Thymus (tissue), 11 donors: Measurements from ENCODE around the gene TTLL11. TPM values are rescaled to one million over a fixed set of nuclear protein-coding genes. Genes with fewer than 3 reads are reported as not detected.

Experiments used
- DNase-seq, 9 donors: peaks; one replicate each; pipeline ENCODE4 v3.0.0-alpha.2; 2013; ENCODE audit warnings: low spot score in 9 of 9, low read depth in 6 of 9, missing footprints in 1 of 9
- H3K27ac ChIP-seq, 2 donors: one replicate each; pipeline ENCODE4 v1.5.1; 2013; ENCODE audit warnings: control low read depth in 1 of 2, low read depth in 1 of 2, low read length in 1 of 2, mild to moderate bottlenecking in 1 of 2, moderate library complexity in 1 of 2
- H3K27me3 ChIP-seq, 2 donors: one replicate each; pipeline ENCODE4 v1.5.1; 2013; ENCODE audit warnings: low read length in 1 of 2; ENCODE audit not compliant: control insufficient read depth in 2 of 2, insufficient read depth in 1 of 2
- H3K36me3 ChIP-seq, 2 donors: one replicate each; pipeline ENCODE4 v1.5.1; 2013; ENCODE audit warnings: low read length in 1 of 2, mild to moderate bottlenecking in 1 of 2, moderate library complexity in 1 of 2; ENCODE audit not compliant: control insufficient read depth in 2 of 2, insufficient read depth in 2 of 2
- H3K4me1 ChIP-seq, 2 donors: one replicate each; pipeline ENCODE4 v1.5.1; 2013; ENCODE audit warnings: low read length in 2 of 2; ENCODE audit not compliant: control insufficient read depth in 2 of 2, insufficient read depth in 2 of 2
- H3K4me3 ChIP-seq, 2 donors: one replicate each; pipeline ENCODE4 v1.5.1; 2013; ENCODE audit warnings: low read length in 2 of 2, control low read depth in 1 of 2, mild to moderate bottlenecking in 1 of 2
- H3K9me3 ChIP-seq, 2 donors: one replicate each; pipeline ENCODE4 v1.5.1; 2013; ENCODE audit warnings: low read length in 1 of 2, mild to moderate bottlenecking in 1 of 2; ENCODE audit not compliant: control insufficient read depth in 2 of 2, insufficient read depth in 1 of 2
- WGBS: extraction: QIAGEN DNeasy Blood & Tissue Kit; methylation state at CpG from one replicate; pipeline ENCODE4 v1.1.7; 2013; 5-methylcytosine and 5-hydroxymethylcytosine counted together
- polyA plus RNA-seq: library from polyadenylated mRNA; stranded (reverse); fragments of 200-250 nt; gene quantifications from one replicate; pipeline ENCODE4 v1.2.3, GENCODE V29; 2013
- total RNA-seq: library from RNA; stranded (reverse); fragments of 120-200 nt; gene quantifications from one replicate; pipeline ENCODE4 v1.2.4, GENCODE V29; 2013
- donor health status: healthy.

The TTLL11 gene
- total and polyA plus RNA-seq, 2 donors: 2.1 to 4.0 TPM

GRCh38 chr9:121914017-121914595 is 179.0 kb downstream of the TTLL11 start:
- Histone ChIP-seq H3K27ac (no peak overlapping the region), H3K4me3 (no peak overlapping the region), H3K36me3 (no peaks in the 10 kb centered on the region), H3K4me1 (peaks cover 0 to 6% of the 10 kb centered on the region in 2 donors), H3K27me3 (no peaks in the 10 kb centered on the region), H3K9me3 (peaks cover 0 to 7% of the 10 kb centered on the region in 2 donors)
- no peak for DNase-seq
- WGBS: 82% methylated on average over 6 of the region's 6 CpGs

- Histone ChIP-seq H3K4me3 (no peak overlapping the region), H3K27ac (no peak overlapping the region), H3K9me3 (peaks cover 0 to 9% of the 10 kb centered on the region in 2 donors), H3K27me3 (no peaks in the 10 kb centered on the region), H3K4me1 (peaks cover 0 to 8% of the 10 kb centered on the region in 2 donors), H3K36me3 (no peaks in the 10 kb centered on the region)
- DNase-seq: peak in 1 of 9 donors; percentile 34
- 47% methylated on average over 4 of the region's 4 CpGs for WGBS
These were observed 180.1 kb downstream of the TTLL11 start for GRCh38 chr9:121912812-121913627.

GRCh38 chr9:121910491-121911040 is 182.5 kb downstream of the TTLL11 start:
- Histone ChIP-seq H3K27me3 (no peaks in the 10 kb centered on the region), H3K4me3 (no peak overlapping the region), H3K36me3 (no peaks in the 10 kb centered on the region), H3K27ac (no peak overlapping the region), H3K9me3 (peaks cover 0 to 9% of the 10 kb centered on the region in 2 donors), H3K4me1 (peaks cover 0 to 8% of the 10 kb centered on the region in 2 donors)
- WGBS: 39% methylated on average over 4 of the region's 4 CpGs
- DNase-seq: no peak

GRCh38 chr9:121909111-121909510 is 184.0 kb downstream of the TTLL11 start:
- Histone ChIP-seq H3K27me3 (no peaks in the 10 kb centered on the region), H3K27ac (no peak overlapping the region), H3K4me3 (no peak overlapping the region), H3K4me1 (peaks cover 0 to 8% of the 10 kb centered on the region in 2 donors), H3K36me3 (no peaks in the 10 kb centered on the region), H3K9me3 (peaks cover 0 to 9% of the 10 kb centered on the region in 2 donors)
- 38% methylated on average over 5 of the region's 5 CpGs for WGBS
- DNase-seq: no peak

DNA sequence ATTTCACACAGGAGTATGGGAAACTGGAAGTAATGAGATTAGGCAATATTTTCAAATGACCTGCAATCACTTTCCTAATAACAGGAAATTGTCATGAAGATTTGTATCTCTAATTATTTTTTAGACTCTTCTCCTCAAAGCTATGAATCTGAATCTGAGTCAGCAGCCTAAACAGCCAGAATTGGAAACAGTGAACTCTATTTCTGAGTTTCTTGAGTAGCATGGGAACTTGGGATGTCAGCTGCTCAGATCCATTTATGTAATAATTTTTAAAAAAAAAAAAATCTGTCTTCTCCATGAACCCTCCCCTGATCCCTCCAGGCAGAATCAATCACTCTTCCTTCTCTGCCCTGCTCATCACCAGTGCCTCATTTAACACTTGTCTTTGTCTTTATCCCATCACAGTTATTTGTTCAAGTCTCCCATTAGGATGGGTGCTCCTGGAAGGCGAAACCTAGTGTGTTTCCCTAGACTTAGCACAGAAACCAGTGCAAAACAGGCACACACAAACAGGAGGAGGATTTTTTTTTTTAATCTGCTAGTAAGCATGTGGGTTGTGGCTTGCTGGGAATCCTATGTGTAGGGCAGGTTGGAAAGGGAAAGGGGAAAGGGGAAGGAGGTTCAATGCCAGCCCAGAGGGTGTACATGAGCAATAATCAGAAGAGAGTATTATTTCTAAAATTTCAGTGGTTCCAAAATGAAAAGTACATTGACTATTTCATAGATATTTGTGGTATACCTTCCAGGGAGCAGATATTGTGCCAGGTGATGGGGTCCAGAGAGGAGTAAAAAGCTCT is 186.8 kb downstream of the TTLL11 start:
- WGBS: 98% methylated on average over 1 of the region's 1 CpG
- Histone ChIP-seq H3K9me3 (peaks cover 0 to 9% of the 10 kb centered on the region in 2 donors), H3K36me3 (no peaks in the 10 kb centered on the region), H3K4me3 (no peak overlapping the region), H3K27me3 (no peaks in the 10 kb centered on the region), H3K27ac (no peak overlapping the region), H3K4me1 (peaks cover 0 to 20% of the 10 kb centered on the region in 2 donors)
- no peak for DNase-seq

GRCh38 chr9:121902461-121903135 is 190.5 kb downstream of the TTLL11 start:
- DNase-seq: no peak
- H3K4me1 ChIP-seq: peaks cover 0 to 12% of the 10 kb centered on the region in 2 donors
- peak overlapping the region in 1 of 2 donors; percentile 71 for H3K27ac ChIP-seq
- H3K27me3 ChIP-seq: no peaks in the 10 kb centered on the region
- H3K9me3 ChIP-seq: peaks cover 0 to 6% of the 10 kb centered on the region in 2 donors
- 83% methylated on average over 7 of the region's 7 CpGs for WGBS
- no peak overlapping the region for H3K4me3 ChIP-seq
- no peaks in the 10 kb centered on the region for H3K36me3 ChIP-seq

DNA sequence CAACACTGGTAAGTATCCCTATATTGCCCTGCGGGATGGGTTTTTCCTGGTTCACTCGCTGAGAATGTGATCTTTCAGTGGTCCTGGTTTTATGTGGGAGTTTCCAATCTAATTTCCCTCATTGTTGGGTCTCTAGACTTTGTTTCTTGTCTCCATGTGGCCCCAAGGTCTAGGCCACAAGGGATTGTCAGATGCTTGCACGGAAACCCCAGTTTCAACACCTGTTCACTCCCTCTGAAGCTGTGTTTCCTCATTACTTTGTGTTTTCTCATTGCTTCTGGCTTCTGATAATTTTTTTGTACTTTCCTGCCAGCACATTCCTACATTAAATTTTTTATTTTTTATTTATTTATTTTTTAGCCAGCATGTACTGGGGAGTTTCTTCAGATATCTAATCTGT is 191.5 kb downstream of the TTLL11 start:
- H3K4me1 ChIP-seq: peaks cover 0 to 12% of the 10 kb centered on the region in 2 donors
- H3K9me3 ChIP-seq: peaks cover 0 to 6% of the 10 kb centered on the region in 2 donors
- H3K27me3 ChIP-seq: no peaks in the 10 kb centered on the region
- no peak overlapping the region for H3K4me3 ChIP-seq
- peak overlapping the region in 1 of 2 donors; percentile 20 for H3K27ac ChIP-seq
- DNase-seq: no peak
- no peaks in the 10 kb centered on the region for H3K36me3 ChIP-seq
- 88% methylated on average over 3 of the region's 3 CpGs for WGBS

- Histone ChIP-seq H3K4me3 (no peak overlapping the region), H3K27ac (no peak overlapping the region), H3K9me3 (peaks cover 2 to 6% of the 10 kb centered on the region in 2 donors), H3K4me1 (peaks cover 0 to 12% of the 10 kb centered on the region in 2 donors), H3K36me3 (no peaks in the 10 kb centered on the region), H3K27me3 (no peaks in the 10 kb centered on the region)
- no peak for DNase-seq
- 88% methylated on average over 5 of the region's 5 CpGs for WGBS
These were observed 192.9 kb downstream of the TTLL11 start for GRCh38 chr9:121900163-121900562.
